GM03348 (cell line): ENCODE data around the gene PLCB4.

Experiments used
- DNase-seq: peaks from one replicate; pipeline ENCODE4 v3.0.0; 2012; ENCODE audit warnings: low spot score

PLCB4 gene

DNA sequence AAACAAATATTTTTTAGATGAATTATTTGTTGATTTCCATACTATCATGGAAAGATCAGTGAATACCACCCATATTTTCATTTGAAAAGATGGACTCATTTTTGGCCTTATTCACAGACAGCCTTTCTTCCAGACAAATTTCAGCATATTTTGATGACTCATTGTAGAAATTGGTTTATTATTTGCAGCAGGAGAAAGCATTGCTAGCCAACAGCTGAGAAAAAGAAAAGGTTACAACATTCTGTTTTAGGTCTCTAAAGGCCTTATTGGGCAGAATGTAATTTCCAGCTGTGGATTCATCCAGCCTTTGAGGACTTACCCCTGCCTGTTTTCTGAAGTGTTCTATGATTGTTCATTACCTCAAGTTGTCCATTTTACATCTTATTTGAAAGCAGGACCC is 201.9 kb downstream of the PLCB4 start:
- peak; percentile 61 for DNase-seq

DNA sequence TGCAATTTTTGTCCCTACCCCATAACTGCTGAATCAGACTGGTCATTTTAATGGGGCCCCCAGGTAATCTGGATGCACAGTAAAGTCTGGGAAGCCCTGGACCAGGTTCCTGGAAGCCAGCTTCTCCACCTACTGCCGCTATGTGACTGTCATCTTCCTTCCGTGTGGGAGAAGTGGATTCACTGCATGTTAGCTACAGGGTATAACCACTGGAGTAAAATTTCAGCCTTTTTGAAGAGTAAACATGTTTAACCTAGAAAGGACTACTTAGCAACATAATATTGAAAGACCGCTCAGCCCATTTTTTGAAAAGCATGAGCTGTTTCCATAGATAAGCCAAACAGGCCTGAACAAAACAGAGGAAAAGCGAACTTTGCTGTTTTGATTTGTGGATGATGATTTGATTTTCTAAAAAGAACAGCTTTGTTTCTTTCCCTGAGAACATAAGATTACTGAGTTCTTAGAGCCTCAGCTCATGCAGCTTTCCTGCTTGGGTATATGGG is 208.1 kb downstream of the PLCB4 start:
- no peak for DNase-seq

DNA sequence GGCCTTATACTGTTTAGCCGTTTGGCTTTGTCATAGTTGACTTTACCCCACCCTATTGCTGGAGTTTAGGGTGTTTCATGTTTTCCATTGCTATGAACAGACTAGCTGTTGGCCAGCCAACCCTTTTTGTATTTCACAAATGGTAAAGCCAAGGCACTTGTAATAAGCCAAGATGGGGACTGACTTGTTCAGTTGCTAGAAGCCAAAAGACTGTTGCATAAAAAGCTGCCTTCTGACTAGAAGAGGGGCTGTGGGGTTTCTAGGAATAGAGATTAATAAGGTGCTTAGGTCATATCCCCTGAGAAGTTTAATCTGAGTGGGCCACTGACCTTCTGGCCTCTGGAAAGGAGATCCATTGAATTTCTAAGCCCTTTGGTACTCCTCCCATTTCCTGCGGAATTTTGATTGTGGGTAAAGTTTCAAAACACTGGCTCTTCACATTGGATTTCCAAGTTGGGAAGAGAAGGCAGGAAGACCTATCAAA is 211.1 kb downstream of the PLCB4 start:
- no peak for DNase-seq

DNA sequence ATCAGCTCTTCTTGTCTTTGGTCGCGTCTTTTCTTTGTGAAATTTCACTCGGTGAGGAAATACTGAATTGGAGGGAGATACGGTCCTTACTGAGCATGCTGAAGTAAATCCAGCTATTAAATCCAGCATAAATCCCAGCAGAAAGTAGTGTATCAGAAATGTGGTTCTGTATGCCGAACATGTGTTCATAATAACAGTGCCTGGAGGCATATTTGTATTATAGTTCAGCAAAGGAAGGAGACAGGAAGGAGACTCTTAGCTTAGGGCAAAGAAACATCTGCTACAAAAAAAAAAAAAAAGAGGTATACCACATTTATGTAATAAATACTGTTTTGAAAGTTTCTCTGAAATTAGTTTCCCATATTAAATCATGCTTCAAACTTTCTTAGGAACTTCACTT is 211.8 kb downstream of the PLCB4 start:
- peak; percentile 31 for DNase-seq

DNA sequence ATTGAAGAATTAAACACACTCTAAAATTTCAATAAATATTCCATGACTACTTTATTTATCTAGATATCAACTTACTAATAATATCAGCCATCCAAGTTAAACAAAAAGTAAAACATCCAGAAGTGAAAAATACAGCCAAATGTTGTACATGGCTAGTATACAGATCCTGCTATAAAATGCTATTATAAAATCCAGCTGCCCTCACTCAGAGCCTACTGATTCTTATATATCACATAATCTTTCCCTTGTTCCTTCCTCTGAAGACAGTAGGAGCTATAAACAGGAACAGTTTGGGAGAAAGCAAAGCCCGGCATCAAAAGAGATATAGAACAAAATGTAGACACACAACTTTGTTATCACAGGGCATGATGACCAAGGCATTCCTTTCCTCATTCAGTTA is 212.9 kb downstream of the PLCB4 start:
- no peak for DNase-seq

DNA sequence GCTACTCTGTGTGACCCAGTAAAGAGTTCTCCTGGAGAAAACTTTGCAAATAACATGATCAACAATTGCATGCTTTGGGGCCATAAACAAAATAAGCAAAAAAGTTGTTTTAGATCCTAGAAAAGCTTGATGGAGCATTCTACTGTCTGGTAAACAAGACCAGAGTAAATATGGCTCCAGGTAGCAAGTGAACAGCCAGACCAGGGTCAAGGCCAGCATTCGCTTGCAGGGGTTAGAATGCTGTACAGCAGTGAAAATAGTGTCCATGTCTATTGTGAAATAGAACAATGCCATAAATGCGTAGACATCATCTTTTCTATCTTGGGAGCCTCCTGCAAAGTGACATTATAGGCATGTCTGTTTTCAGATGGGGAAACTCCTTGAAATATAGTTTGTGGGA is 216.7 kb downstream of the PLCB4 start:
- DNase-seq = no peak

DNA sequence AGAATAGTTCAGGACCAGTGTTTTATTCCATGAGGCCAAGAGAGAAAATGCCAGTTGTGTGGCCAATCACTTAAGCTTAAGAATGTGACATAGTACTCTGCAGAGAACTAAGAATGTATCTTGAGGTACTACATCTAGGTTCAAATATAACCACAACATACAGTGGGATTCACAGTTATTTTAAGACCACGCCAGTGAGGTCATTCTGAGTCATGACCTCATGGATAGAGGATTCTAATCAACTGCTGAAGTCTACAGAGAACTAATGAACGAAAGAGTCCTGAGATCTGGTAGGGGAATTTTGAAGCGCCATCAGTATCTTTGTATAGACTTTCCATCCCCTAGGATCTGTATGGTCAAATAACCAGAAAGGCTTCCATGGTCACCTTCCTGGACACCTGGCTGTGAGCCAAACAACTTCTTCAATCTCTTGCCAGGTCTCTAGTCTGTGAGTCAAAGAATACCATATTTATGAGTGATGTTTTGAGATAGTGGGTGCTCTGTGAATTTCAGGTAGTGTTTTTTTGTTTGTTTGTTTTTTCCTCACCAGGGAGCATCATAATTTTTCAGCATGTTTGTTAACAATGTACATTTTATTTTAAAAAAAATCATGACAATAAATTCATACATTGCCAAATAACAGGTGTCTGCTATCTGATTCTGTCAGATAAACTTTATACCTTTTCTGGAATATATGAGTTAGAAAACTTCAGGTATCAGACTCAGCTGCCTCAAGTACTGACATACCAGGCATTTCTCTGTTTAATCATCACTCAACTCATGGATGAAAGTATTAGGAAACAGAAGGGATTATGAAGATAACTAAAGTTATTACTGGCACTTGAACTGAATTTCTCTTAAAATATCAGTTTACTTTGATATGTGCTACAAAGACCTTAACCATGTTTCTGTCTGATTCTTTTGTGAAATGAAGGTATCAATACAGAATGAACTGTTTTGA is 217.9 kb downstream of the PLCB4 start:
- DNase-seq = no peak

DNA sequence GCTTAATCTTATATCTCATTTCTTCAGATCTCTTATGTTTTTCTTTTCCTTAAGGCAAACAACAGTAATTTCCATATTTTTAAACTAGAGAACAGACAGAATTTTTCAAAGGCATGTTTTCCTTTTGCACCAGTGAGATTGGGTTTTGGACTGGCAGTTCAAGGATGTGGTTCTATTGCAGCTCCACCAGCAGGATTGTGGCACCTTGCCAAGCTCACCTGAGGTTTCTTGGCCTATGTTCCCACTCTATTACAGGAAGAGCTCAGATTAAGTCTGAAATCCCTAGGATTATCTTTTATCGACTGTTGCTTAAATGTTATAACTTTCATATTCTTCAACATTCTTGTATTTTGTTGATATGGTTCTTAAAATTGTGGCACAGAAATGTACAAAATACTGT is 218.9 kb downstream of the PLCB4 start:
- no peak for DNase-seq

DNA sequence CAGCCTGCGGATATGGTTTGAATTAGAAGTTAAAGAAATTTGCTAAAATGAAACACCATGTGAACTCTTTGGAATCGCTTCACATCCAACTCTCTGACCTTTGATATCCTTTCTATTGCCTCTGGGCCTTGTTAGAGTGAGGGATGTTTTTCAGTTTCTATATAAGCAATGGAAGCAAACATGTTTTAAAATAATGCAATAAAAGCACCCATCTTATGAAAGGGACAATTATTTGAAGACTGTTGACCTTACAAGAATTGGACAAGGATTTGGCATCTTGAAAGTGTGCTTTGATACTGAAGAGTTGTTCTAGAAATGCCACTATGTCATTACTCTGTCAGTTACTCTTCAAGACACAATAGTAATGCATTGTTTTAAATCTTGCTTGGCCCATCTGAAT is 221.4 kb downstream of the PLCB4 start:
- DNase-seq = no peak

DNA sequence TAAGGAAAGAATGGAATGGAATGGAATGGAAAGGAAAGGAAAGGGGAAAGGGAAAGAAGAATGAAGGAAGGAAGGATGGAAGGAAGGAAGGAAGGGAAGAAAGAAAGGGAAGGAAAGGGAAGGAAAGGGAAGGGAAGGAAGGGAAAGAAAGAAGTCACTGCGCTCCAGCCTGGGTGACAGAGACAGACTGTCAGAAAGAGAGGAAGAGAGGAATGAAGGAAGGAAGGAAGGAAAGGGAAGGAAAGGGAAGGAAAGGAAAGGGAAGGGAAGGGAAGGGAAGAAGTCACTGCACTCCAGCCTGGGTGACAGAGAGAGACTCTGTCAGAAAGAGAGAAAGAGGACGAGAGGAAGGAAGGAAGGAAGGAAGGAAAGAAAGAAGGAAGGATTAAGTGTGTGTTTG is 224.3 kb downstream of the PLCB4 start:
- DNase-seq = no peak

DNA sequence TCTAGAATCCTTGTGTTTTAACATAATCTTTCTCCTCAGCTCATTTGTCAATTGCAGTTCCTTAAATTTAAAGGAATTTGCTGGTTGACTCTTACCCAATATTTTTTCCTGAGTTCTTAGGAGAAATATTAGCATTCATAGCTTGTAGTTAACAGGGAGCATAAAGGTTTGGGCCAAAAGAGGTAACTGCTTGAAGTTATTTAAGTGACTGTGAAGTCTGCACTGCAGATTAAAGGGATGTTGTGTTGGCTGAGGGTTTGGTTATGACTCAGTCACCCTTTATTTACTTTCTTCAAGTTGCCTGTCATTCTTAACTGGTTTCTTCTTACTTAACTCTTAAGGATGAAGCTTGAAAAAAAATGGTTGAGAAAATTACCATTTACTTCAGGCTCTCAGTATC is 225.2 kb downstream of the PLCB4 start:
- peak; percentile 21 for DNase-seq

DNA sequence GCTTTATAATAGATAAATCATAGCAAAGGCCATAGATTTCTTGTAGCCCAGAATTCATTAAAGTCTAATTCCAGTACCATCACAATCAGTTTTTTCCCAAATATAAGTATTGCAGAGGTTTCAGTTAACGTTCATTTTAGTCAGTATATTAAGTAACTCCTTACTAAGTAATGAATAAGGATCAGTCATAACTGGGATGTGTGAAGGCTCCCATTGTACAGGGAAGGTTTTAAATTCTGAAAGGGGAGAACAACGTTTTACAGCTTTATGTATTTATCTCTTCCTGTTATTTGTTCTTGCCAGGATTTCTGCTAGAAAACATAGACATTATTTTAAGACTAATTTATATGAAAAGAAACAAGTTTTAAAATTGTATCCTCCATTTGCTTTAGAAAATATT is 230.0 kb downstream of the PLCB4 start:
- DNase-seq = no peak

DNA sequence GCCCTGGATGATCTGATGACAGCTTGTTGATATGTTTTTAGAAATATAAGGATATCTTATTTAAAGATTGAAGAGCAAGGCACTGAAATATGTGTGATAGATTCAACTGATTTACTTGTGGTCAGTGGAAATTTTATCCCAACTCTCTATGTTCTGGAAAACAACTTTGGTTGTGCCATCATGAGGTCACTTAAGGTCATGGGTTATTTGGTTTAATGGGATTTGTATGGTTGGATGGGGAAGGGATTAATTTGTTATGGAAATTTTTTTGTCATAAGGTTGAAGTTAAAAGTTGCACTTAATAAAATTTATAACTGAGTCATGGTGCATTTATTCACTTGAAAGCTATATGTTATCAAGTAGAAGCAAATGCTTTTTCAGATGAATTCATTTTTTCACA is 231.2 kb downstream of the PLCB4 start:
- no peak for DNase-seq

DNA sequence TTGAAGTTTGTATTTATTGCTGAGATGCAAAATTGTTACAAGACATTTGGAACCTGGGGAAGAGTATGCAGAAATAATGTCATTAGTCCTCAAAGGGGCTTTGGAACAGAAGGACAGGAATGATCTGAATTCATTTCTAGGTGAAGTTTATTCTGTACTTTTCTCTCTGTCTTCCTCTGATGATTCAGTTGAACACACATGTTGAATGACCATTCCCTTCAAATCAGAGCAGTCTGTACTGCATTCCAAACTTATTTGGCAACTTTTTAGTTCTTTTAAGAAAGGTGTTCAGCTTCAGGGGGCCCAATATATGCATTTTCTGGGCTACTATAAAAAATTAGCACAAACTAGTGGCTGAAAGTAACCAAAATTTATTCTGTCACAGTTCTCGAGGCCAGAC is 231.6 kb downstream of the PLCB4 start:
- DNase-seq = no peak

DNA sequence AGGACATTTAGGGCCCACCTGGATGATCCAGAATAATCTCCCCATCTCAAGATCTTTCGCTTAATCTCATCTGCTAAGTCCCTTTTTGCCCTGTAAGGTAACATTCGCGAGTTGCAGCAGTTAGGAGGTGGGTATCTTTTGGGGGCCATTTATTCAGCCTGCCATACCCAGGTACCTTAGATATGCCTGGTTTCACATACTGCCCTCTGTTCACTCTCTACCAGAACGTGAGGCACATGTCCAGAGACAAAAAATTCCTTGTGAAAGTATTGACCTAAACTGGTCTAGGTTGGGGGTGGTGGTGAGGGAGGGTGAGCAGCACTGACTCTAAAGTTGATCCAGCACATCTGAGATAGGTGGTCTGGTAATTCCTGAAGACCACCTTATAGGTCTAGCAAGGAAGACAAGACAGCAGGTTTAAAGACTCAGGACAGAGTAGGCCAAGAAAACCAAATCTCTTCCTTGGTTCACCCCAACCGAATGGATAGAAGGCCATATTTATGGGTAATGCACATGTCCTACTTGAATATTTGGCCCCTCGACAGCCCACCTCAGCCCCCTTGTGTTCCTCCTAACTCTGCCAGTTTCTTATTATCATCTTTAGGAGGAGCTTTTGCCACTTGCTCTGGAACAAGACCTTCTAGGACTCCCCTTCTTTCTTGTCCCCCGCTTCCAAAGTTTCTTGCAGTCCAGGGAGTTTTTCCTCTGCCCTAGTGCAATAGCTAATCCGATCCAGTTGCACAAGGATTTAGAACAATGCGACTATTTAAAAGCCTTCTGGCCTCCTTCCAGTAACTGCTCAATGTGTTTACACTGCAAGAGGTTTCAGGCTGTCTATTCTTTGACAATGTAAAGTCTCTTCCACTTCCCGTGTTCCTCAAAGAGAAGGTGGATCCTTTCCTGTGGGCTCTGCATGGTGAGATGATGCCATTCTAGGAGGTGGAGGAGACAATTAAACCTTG is 232.5 kb downstream of the PLCB4 start:
- DNase-seq = no peak

DNA sequence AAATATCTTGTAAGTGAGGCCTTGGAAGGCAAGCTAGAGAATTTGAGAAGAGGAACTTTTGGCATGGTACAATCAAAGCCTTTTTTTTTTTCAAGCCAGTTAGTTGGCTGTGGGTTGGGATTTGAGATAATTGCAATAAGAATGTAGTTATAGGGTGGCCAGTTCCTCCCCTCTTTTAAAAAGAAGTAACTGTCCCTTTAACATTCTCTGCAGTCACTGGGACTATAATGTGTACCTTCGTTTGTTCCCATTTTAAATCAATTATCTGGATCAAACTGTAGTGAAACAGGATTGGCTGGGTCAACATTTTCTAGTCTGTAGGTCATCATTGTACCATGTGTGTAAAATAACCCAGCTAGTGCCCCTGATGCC is 233.2 kb downstream of the PLCB4 start:
- DNase-seq = no peak

DNA sequence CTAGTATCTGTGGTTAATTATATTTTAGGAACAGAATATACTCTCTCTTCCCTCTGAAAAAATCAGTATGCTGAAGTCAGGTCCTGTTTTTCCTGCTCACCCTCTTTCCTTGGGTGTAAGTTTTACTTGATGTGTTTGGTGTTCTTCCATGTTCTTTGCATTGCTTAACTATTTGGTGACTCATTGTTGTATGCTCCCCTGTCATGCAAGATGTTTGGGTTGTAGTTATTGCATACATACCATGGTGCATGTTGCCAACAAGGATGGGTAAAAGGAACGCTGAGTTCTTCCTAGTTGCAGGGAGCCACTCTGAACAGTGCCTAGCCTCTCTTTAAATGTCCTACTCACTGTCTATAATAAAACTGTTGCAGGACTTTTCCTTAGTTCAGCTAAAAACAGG is 237.6 kb downstream of the PLCB4 start:
- DNase-seq = peak; percentile 48

DNA sequence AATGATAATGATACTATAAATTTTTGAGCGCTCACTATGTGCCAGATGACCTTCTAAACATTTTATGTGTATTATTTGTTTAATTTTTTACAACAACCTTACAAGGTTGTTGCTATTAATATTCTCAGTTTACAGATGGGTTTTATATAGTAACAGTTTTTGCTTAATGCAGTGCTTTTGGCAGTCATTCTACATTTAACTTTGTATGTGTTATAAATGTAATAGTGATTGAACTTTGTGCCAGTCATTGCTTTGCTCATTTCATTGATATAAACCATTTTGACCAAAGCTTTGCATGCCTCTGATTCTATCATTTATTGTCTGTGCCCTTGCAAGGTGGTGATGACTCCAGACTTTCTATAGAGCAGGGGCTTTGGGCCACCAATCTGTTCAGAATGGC is 239.2 kb downstream of the PLCB4 start:
- DNase-seq = no peak

DNA sequence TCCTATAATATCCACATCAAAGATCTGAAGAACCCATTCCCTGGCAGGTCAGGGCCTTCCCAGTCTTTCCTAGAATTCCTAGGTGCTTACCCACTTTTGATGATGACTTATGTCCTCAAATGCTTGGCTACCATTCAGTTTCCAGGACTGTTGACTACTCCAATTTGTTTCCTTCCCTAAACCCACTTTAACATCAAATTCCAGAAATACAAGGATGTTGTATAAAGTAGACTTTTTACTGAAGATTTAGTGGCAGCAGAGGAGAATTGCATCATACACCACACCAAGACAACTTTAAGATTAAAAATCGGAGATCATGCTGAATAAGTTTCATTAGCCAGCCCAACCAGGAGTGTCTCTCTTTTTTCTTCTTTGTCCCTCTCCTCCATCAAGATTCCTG is 242.2 kb downstream of the PLCB4 start:
- DNase-seq = peak; percentile 9

DNA sequence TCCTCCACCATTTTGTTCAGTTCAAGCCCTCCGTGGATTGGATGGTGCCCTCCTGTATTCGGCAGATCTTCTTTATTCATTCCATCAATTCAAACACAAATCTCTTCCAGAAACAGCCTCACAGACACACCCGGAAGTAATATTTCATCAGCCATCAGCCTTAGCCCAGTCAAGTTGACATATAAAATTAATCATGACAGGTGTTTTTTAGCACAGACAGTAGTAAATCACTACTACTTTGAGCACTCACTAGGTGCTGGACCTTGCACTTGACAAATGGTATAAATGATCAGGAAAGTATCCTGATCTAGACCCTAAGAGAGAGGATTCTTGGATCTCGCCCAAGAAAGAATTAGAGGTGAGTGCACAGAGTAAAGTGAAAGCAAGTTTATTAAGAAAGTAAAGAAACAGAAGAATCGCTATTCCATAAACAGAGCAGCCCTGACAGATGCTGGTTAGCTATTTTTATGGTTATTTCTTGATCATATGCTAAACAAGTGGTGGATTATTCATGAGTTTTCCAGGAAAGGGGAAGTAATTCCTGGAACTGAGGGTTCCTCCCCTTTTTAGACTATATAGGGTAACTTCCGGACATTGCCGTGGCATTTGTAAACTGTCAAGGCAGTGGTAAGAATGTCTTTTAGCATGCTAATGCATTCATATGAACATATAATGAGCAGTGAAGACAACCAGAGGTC is 250.9 kb downstream of the PLCB4 start:
- DNase-seq = no peak

DNA sequence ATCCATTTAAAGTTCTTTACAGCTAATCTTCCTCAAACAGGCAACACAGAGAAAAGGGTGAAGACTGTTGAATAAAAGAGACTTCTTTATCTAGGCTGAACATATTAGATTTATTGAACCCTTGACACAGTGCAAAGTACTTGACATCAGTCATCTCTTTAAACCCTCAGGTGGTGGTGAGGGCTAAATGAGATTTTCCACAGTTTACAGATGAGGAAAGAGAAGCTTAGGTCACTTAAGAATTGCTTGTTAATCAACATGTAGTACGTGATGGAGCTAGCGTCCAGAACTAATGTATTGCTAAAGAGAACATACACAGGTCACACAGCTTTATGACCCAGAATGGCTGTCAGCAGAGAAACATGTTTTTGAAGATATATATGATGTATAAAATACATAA is 252.1 kb downstream of the PLCB4 start:
- no peak for DNase-seq

DNA sequence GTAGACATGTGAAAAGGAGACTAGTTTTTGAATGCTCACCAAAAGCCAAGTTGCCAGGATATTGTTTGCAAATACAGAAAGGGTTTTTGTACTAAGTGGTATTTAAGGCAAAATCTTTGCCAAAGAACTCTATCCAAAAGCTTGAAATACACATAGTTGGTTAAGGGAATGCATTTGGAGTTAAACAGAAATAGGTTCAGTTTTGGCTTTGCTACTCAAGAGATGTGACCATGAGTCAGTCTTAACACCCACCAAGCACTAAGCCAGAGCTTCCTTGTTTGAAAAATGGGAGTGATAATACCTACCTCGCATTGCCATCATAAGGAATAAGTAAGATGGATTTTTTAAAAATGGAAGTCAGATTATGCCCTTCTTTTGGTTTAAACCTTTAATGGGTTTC is 253.8 kb downstream of the PLCB4 start:
- no peak for DNase-seq
